ENCODE measurements around the gene AQP2.

GRCh38 chr12:49965836-49966235 is 15.3 kb downstream of the AQP2 start:
- TF ChIP-seq POLR2A (IDR thresholded peaks at IDR 0.05): no peak
- TF ChIP-seq CTCF (IDR thresholded peaks at IDR 0.05): no peak
- no peak for TF ChIP-seq EP300 (IDR thresholded peaks at IDR 0.05; ENCODE audit: low read depth)
- no peak for TF ChIP-seq POLR2AphosphoS5 (IDR thresholded peaks at IDR 0.05)
